ENCODE results near the gene C1orf35.
A peak's percentile ranks its signal among the peaks of the same experiment; 100 is the strongest.

The C1orf35 gene

DNA sequence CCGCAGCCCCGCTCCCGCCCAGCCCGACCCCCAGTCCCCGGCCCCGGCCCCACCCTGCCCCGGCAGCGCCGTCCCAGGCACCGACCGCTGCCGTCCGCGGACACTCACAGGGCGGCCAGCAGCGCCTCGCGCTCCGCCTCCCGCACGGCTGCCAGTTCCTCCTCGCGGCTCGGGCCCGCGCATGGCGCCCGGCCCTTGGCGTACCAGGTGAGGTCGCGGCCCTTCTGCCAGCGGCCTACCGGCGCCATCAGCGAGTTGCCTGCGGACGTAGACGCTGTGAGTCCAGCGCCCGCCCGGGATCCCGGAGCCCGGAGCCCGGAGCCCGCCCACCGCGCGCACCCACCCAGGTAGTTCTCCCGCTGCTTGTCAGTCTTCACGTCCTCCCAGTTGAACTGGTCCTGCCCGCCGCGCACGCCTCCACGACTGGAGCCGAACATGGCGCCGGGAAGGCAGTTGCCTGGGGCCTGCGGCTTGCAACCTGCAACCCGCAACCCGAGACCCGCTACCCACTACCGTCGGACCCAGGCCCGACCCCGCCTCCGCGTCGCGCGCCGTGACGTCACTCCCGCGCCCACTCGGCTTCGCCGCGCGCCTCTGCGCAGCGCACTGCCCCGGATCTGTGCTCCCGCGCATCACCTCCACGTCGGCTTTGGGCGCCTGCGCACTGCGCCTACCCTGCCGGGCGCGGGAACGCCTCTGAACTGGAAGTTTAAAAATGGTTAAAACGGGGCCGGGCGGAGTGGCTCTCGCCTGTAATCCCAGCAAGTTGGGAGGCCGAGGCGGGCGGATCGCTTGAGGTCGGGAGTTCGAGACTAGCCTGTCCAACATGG is at the start of gene C1orf35:
Gene C1orf35, minus strand, starts transcription at position 535 of the 830 bp plus-strand sequence. Its CDS starts 98 bp downstream, at position 437.
- DNase-seq, result peak; percentile 96

DNA sequence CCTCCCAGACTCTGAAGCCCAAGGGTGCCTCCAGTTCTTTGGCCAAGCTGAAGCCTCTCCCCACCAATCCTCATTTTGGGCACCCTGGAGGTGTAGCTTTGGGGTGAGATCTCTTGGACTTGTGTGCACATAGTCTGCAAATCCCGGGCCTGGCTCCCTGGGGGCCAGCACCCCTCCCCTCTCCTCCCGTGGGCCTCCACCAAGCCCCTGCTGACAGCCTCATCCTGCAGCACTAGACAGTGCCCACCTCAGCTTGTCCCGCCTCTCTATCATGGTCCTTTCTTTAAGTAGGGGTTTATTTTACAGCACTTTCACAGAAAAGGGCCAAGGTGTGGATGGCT is 49.8 kb upstream of the C1orf35 start:
- peak; percentile 29 for DNase-seq

DNA sequence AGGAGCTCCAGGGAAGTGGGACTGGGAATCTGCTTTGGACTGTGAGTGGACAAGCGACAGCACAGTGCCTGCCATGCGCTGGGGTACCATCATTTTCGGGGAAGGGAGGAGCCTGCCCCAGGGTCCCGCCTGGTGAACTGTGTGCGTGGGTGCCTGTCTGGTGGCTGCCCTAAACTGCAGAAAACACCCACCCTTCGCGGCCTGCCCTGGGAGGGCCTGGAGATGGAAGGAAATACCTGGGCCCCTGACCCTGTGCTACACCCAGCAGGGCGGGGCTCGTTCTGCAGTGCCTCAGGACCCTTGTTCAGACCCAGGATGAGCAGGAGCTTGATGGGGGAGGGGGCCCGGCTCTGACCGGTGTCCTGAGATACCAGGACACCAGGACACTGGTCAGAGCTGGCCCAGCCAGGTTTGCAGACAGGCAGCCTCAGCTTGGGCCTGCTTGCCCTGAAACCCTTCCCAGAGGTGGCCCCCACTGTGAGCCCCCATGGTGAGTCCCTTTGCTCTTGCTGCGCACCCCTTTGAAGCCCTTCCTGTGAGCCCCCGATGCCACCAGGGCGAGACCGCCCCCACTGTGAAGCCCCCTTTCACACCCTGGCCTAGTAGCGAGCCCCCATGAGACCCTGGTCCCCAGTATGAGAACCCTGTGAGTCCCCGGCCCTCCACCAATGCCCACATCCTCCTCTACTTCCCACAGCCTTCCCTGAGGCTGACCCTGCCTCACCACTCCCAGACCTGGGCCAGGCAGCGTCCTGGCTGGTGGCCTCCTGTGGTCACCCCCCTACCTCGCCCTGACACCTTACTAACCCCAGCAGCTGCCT is 49.2 kb upstream of the C1orf35 start:
- peak; percentile 29 for DNase-seq

DNA sequence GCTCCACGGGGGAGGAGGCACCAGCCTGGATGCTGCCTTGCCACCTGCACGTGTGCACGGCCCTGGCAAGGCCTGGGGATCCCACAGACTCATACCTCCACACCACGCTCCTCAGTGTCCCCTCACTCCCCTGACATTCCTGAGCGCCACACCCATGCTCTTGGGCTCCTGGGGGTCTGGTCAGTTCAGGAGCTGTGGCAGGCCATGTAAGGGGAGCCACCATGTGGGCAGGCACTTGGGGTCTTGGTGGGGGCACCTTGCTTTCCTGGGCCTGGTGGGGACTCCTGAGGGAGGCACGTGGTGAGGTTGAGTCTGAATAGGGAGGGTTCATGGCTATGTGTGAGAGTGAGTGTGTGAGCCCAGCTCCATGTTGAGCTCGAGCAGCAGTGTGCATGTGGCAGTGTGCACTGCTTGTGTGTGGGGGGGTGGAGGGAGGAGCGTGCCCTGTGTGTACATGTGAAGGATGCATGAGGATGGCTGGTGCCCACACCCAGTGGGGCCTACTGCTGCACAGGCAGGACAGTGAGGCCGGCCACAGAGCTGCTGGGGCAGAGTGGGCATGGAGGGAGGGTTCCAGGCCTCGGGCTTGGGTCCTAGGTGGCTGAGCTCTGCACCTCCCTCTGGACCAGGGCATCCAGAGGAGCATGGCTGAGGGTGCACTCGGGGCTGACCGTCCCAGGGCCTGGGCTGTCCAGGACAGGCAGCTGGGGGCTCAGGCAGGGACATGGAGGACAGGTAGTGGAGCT is 48.2 kb upstream of the C1orf35 start:
- DNase-seq, result peak; percentile 30

DNA sequence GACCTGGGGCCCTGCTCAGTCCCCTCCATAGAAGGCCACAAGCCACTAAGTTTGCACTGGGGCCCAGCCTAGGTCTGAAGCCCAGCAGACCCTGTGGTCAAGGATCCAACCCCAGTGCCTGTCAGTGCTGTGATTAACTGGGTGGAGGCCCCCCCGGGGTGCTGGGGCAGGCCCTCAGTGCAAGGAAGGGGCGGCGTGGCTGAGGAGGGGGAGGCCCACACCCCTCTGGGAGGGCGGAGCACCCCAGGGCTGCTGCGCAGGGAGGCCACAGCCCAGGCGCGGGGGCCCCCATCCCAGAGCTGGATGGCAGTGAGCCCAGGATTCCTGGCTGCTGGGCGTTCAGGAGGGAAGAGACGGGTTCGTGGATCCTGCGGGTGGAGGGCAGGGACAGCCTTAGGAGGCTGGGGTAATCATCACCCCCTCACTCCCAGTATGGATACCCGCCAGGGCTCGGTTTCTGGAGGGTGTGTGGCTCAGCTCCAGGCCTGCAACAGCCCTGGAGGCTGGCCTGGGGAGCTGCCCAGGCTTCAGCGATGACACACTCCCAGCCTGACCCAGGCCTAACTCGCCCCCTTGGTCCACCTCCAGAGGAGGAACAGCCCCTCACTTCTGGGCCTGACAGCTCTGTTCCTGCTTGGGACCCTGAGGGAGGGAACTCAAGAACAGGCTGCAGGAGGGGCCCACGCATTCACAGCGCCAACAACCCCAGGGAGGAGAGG is 47.5 kb upstream of the C1orf35 start:
- DNase-seq, result peak; percentile 91

DNA sequence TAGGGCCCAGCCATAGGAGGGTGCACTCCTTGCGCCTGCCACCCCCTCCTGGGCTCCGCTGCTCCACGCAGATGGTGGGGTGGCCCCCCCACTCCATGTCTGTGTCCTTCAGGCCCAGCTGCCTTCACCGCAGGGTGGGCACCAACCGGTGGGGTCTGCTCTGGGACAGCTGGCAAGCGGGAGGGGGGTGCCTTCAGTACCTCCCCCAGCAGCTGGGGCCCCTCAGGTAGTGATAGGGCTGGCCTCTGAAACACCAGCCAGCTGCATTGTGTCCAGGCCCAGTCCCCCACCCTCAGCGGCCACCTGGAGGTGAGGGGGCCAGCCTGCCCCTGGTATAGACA is 47.0 kb upstream of the C1orf35 start:
- DNase-seq, result no peak

DNA sequence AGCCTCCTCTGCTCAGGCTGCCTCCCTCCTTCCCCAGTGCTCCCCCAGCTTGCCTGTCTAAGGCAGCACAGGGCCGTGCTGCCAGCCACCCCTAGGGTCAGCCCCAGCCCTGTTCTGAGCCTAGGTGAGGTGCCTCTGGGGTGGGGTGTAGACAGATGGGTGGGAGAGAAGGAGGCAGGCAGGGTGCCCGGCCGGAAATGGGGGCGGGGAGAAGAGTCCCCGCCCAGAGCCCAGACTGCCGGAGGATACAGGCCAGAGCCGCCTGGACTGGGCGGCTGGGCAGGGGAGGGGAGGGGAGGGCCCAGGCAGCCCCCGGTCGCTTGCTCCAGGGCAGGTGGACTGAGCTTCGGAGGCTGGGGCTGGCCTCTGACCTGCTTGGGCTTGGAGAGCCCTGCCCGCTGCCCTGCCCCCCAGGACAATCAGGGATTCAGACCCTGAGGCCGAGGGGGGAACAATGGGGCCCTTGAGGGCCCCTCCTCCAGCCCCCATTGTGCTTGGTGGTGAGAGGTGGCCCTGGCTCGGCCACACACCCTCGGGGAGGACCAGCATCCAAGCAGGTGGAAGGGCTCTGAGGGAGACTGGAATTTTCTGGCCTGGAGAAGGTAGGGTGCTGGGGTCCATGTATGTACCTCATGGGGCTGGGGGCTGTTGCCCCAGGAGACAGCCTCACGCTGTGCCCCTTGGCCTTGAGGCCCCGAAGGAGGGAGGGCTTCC is 46.4 kb upstream of the C1orf35 start, which contains the start of gene GJC2:
Gene GJC2, plus strand, starts transcription at position 525 of the 714 bp plus-strand sequence. CDS start 7,829 bp downstream, outside the sequence.
- no peak for DNase-seq

DNA sequence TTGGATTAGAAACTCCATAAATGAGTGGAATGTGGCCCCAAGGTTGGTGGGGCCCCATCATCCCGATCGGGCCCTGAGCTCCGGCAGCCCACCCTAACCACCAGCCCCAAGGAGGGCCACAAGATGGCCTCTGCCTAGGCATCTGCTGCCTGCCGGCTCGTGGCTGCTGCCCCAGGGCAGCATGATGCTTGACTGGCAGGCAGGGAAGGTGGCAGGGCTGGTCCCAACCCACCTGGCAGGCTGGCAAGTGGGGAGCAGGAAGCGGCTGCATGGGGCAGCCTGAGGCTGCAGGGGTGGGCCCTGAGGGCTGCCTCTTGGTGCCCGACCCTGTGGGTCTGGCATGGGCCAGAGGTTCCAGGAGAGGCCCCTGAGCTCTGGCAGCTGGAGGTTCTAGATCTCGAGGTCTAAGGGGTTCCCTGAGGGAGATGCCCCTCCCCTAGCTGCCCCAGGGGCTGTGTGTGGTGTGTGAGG is 45.8 kb upstream of the C1orf35 start:
- DNase-seq, result no peak

DNA sequence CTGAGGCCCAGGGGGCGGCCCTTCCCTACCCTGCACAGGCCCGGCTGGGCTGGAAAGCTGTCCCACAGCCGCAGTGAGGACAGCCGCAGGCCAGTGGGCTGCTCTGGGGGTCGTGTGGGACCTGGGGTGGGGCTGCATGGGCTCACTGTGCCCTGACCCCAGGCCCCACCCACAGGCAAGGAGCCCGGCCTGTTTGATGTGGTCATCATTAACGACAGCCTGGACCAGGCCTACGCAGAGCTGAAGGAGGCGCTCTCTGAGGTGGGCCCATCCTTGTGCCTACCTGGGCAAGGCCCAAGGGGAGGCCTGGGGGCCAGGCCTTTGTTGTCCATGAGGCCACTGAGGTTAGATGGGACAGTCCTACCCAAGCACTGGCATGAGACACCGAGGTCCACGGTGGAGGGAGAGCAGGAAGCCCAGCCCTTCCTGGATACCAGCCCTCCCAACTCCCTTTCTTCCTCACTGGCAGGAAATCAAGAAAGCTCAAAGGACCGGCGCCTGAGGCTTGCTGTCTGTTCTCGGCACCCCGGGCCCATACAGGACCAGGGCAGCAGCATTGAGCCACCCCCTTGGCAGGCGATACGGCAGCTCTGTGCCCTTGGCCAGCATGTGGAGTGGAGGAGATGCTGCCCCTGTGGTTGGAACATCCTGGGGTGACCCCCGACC is 45.2 kb upstream of the C1orf35 start:
- no peak for DNase-seq

DNA sequence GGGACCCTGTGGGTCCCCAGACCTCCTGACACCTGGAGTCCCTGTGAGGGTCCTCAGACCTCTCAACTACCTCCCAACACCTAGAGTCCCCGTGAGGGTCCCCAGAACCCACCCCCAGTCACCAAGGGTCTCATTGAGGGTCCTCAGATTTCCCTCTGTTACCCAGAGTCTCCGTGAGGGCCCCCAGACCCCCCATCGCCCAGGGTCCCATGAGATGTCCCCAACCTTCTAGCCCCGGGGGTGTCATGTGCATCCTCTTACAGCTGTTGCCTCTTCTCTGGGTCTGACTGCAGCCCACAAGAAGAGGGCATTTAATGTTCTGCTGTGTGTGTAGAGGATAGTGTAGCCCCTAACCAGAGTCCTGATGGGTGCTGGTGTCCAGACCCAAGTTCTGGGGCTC is 44.6 kb upstream of the C1orf35 start:
- DNase-seq, result no peak

DNA sequence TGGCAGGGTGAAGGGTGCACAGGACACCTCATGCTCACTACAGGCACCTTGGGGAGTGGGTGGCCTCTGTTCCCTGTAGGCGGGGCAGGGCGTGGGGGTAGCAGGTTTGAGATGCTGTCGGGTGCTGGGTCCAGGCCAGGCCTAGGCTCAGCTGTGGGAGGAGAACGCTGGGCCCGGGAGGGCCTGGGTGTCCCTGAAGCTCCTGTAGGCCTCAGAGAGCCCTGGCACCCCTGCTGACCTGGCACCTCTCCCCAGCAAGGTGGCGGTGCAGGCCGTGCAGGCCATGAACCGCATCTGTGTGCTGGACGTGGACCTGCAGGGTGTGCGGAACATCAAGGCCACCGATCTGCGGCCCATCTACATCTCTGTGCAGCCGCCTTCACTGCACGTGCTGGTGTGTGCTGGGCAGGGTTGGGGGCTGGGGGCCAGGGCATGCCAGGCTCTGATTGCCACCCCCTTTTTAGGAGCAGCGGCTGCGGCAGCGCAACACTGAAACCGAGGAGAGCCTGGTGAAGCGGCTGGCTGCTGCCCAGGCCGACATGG is 44.1 kb upstream of the C1orf35 start:
- no peak for DNase-seq

DNA sequence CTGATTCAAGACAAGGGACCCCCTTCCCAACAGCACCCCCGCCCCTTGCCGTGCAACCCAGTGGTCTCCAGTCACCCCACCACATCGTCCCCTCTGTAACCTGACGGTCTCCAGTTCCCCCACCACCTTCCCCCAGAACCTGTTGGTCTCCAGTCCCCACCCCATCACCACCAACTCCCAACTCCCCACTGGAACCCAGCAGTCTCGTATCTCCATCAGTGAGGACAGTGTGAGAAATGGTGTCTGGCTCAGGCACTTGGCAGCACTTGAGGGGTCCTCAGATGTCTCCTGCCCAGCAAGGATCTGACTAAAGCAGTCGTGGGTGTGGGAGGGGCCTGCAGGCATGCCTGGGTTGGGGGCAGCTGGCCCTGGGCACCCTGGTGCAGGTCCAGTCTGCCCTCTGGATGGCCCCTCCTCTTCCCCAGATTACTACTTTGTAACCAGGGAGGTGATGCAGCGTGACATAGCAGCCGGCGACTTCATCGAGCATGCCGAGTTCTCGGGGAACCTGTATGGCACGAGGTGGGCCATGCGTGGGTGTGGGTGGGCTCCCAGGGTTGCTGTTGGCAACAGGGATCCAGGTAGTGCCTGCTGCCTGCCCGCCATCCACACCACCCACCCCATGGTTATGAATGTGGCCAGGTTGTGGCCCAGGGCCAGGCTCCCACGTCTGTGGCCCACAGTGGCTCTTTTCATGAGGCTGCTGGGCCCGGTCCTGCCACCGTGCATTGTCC is 43.5 kb upstream of the C1orf35 start:
- no peak for DNase-seq

DNA sequence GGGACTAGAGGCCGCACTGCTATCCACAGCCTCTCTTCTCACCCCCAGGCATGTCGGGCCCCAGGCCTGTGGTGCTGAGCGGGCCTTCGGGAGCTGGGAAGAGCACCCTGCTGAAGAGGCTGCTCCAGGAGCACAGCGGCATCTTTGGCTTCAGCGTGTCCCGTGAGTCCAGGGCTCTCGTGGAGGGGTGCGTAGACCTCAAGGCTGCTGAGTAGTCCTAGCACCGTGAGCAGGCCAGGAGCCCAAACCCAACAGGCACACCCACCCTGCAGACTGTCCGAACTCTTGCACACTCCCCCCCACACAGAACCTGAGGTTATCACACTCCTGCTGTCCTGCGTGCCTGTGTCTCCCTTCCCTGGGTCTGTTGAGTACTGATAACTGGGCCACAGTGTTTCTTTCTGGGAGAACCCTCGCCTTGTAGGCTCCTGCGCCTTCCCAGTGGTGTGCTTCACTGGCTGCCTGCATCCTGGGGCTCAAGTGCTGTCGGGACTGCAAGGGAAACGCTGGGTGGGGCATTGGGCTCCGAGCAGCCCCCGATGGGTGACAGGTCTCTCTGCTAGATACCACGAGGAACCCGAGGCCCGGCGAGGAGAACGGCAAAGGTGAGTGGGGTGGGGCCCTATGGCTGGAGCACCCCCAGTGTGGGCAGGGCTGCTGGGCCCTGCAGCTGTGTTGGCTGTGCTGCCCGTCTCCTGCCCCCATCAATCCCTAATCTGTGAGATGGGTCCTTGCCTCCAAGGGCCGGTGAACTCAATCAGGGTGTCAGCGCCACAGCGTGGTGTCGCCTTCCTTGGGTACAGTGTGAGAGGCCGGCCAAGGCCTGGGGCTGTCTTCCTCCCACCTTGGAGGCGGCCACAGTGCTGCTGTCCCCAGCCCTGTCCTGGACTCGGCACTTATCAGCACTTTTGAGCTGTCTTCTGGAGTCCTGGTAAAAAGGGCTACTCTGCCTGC is 42.6 kb upstream of the C1orf35 start:
- no peak for DNase-seq

DNA sequence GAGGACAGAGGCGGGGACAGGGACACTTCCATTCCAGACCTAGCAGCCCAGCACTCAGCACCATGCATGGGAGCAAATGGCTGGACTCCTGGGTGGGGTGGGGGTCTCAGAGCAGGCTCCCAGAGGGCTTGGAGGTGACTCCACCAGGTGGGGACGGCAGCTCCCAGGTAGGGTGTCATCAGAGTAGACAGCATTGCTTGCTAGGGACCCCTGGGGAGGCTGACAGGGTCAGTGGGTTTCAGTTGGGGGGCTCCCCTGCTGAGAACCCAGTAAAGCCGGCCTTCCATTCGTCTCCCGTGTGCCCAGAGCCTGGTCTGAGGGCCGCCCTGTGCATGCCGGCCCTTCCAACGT is 41.8 kb upstream of the C1orf35 start:
- DNase-seq, result no peak

DNA sequence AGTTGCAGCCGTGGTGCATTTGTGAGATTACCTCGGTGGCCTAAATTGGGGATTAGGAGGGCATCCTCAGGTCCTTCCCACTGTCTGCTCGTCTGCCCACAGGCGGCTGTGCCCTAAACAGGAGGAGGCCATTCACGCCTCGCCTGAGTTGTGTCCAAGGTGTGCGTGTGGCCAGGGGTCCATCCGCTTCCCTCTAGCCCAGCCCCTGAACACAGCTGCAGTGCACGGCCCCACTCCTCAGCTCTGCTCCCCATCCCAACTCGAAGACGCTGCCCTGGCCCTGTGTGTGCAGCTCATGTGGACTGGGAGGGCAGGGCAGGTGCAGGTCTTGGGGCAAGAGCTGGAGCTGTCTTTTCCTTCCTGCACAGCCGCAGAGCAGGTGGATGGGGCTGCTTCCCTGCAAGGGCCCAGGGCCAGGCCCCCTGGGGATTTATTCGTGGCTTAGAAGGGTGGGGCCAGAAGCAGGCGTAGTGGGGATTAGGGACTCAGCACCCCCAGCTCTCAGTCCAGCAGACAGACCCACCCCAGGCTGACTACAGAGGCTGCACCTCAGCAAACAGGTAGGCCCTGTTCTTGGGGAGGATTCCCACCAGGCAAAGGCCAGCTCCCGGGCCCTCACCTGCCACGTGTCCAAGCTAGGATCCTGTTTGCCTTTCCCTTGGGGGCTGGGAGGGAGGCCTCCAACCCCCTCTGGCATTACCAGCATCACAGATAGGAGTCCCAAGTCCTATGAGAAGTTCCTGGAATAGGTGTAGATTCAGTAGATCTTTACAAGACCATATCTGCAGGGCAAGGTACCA is 41.3 kb upstream of the C1orf35 start:
- DNase-seq, result no peak

DNA sequence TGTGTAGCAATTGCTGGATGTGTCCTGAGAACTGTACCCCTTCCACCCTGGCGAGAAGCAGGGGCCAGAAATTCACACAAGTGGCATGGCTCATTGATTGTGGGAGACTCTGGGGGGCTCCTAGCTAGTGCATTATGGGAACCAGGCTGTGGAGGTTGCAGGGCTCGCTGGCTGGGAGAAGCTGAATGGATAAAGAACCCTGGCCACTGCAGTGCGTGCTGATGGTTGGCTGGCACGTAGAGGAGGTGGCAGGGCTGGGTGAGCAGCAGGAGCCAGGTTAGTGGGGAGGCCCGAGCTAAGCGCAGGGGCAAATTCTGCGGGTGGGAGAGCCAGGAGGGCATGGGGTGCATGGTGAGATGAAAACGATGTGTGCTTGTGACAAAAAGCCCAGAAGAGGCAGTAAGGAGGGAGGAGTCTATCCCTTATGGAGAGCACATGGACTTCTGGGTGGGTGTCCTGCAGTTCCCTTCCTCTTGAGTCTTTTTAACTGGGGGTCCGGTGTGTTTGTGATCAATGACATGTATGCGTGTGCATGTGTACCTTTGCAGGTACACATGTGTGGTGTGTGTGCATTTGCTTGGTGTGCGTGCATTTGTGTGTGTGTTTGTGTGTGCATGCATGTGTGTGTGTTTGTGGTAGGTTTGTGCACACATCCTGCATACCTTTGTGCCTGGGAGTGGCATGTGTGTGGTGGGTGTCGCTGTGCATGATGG is 40.5 kb upstream of the C1orf35 start:
- no peak for DNase-seq

DNA sequence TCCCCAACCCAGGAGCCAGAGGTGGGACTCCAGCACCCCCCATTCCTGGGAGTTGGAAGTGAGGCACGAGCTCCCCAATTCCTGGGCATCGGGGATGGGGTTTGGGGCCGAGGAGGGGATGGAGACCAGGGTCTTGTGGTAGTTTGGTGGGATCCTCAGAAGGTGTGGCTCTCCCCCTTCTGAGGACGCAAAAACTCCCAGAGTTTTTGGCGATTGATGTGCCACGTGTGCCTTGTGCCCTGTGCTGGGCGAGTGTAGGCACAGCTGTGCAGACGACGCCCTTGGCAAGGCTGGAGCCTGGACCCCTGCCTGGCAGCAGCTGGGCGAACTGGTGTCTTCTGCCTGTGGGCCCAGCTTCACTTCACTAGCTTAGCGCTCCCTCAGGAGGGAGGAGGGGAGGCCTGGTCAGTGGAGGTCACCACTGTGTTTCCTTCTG is 39.6 kb upstream of the C1orf35 start:
- peak; percentile 49 for DNase-seq

All from left hindlimb (tissue), 1 donor.